ENCODE data around the gene CABP2.

CABP2 gene

DNA sequence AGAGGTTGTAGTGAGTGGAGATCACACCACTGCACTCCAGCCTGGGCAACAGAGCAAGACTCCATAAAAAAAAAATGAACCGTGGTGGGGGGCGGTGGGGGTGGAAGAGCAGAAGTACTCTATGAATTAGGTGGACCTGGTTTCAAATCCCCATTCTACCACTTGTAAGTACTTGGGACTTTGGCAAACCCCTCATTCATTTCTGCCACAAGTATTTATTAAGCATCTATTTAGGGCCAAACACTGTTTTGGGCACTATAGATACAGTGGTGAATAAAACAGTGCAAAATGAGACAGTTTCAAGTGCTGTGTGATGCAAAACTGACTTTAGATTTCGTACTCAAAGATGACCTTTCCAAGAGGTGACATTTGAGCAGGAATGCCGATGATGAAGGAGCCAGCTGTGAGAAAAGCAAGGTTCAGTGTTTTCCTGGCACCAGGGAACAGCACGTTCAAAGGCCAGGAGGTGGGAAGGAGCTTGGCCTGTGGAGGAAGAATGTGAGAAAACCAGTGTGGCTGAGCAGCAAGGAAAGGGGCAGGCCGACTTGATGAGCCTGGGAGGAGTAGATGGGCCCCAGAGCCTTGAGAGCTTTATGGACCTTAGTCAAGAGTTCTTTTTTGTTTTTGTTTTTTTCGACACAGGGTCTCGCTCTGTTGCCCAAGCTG lies 52.8 kb downstream of the CABP2 start:
- no peak for FAIRE-seq

- no peak for FAIRE-seq
Observed at GRCh38 chr11:67469508-67469811, 53.8 kb downstream of the CABP2 start.

Measured in endometrium (tissue), 2 donors.